Measurements from ENCODE around the gene HDAC4. TPM values are rescaled to one million over a fixed set of nuclear protein-coding genes. Genes with fewer than 3 reads are reported as not detected.

HDAC4 gene
- total RNA-seq, 1 experiment from 2014 or later = 44.4 TPM

GRCh38 chr2:239245107-239245506 lies 155.7 kb downstream of the HDAC4 start (continued):
- no peak for TF ChIP-seq TEAD4 (CRISPR knock-in tag; IDR thresholded peaks at IDR 0.05)

GRCh38 chr2:239244625-239245024 lies 156.2 kb downstream of the HDAC4 start:
- H3K4me3 Mint-ChIP-seq = no peak overlapping the region
- no peak for DNase-seq (ENCODE audit: low spot score)
- POLR2A ChIA-PET = no interaction called here
- peaks cover 49% of the 10 kb centered on the region for H3K4me1 Mint-ChIP-seq
- CTCF ChIA-PET = interaction anchor here (1.6 kb wide), 1 partner anchor 100 kb away, joined by 4 read pairs; no protein-coding TSS in a partner anchor
- no peak overlapping the region for H3K27ac Mint-ChIP-seq
- TF ChIP-seq ATF6 (CRISPR knock-in tag; IDR thresholded peaks at IDR 0.05) (no peak), CREM (CRISPR knock-in tag; IDR thresholded peaks at IDR 0.05) (no peak), PREB (CRISPR knock-in tag; IDR thresholded peaks at IDR 0.05; ENCODE audit: borderline replicate concordance) (no peak)
- H3K27me3 Mint-ChIP-seq (ENCODE audit: low read depth) = no peaks in the 10 kb centered on the region
- no peaks in the 10 kb centered on the region for H3K9me3 Mint-ChIP-seq
- ATAC-seq = no peak
- H3K36me3 Mint-ChIP-seq = no peaks in the 10 kb centered on the region

GRCh38 chr2:239241431-239241960 lies 159.3 kb downstream of the HDAC4 start:
- Mint-ChIP-seq H3K27ac (no peak overlapping the region; the same call in 1 of the 2 replicates), H3K27me3 (ENCODE audit: low read depth) (no peaks in the 10 kb centered on the region), H3K4me1 (peaks cover 32% of the 10 kb centered on the region), H3K4me3 (no peak overlapping the region), H3K9me3 (no peaks in the 10 kb centered on the region), H3K36me3 (no peaks in the 10 kb centered on the region)
- ChIA-PET CTCF (no interaction called here), POLR2A (no interaction called here)
- DNase-seq (ENCODE audit: low spot score) = no peak
- no peak for ATAC-seq
- TF ChIP-seq NR3C1 (CRISPR knock-in tag; conservative IDR thresholded peaks at IDR 0.05; ENCODE audit: low read depth) (no peak), ARID4B (CRISPR knock-in tag; IDR thresholded peaks at IDR 0.05; ENCODE audit: borderline replicate concordance) (no peak), MLX (CRISPR knock-in tag; IDR thresholded peaks at IDR 0.05) (no peak), ATF2 (CRISPR knock-in tag; IDR thresholded peaks at IDR 0.05; ENCODE audit: borderline replicate concordance, low read depth) (no peak), ELF4 (CRISPR knock-in tag; IDR thresholded peaks at IDR 0.05; ENCODE audit: low read depth) (no peak), ZNF416 (CRISPR knock-in tag; IDR thresholded peaks at IDR 0.05) (no peak), CBFB (CRISPR knock-in tag; IDR thresholded peaks at IDR 0.05; ENCODE audit: low read depth) (no peak), GRHL2 (CRISPR knock-in tag; IDR thresholded peaks at IDR 0.05; ENCODE audit: insufficient replicate concordance, severe bottlenecking) (no peak), KAT7 (CRISPR knock-in tag; IDR thresholded peaks at IDR 0.05; ENCODE audit: borderline replicate concordance) (no peak), E2F5 (CRISPR knock-in tag; IDR thresholded peaks at IDR 0.05) (no peak), ZNF512 (CRISPR knock-in tag; IDR thresholded peaks at IDR 0.05; ENCODE audit: borderline replicate concordance) (no peak), ZNF396 (CRISPR knock-in tag; IDR thresholded peaks at IDR 0.05; ENCODE audit: borderline replicate concordance) (no peak), ESRRA (CRISPR knock-in tag; IDR thresholded peaks at IDR 0.05; ENCODE audit: borderline replicate concordance) (no peak), CTCF (IDR thresholded peaks at IDR 0.05) (no peak)

Measured in WTC11 (cell line).